IPS-11a (cell line): ENCODE measurements around the gene CCNY.
"Not testable (repeated sequence)": the region's sequence is repeated elsewhere in the genome, so short reads cannot be mapped to it uniquely, and the experiment has no call there.

Experiments
- H3K4me3 ChIP-seq: one replicate; pipeline ENCODE4 v1.5.1; 2013; ENCODE audit warnings: low read depth, low read length, control low read depth

Gene CCNY

DNA sequence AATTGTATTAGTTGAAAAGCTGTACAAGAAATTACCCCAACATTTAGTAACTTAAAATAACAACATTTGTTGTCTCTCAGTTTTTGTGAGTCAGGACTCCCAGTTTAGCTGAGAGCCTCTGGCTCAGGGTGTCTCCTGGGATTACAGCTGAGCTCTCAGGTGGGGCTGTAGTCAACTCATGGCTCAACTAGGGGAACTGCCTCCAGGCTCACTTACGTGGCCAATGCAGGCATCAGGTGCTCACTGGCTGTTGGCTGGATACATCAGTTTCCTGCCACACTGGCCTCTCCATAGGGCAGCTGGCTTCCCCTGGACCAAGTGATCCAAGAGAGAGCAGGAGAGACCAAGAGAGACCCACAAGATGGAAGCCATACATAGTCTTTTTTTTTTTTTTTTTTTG lies 17.5 kb downstream of the CCNY start:
- no peak overlapping the region for H3K4me3 ChIP-seq

DNA sequence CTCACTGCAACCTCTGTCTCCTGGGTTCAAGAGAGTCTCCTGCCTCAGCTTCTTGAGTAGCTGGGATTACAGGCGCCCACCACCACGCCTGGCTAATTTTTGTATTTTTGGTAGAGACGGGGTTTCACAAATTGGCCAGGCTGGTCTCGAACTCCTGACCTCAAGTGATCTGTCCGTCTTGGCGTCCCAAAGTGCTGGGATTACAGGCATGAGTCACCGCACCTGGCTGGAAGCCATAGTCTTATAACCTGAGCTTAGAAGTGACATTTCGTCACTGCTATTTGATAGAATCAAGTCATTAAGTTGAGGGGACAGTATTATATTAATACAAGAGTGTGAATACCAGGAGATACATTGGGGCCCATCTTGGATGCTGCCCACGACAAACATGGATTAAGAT lies 17.9 kb downstream of the CCNY start:
- not testable (repeated sequence) for H3K4me3 ChIP-seq

DNA sequence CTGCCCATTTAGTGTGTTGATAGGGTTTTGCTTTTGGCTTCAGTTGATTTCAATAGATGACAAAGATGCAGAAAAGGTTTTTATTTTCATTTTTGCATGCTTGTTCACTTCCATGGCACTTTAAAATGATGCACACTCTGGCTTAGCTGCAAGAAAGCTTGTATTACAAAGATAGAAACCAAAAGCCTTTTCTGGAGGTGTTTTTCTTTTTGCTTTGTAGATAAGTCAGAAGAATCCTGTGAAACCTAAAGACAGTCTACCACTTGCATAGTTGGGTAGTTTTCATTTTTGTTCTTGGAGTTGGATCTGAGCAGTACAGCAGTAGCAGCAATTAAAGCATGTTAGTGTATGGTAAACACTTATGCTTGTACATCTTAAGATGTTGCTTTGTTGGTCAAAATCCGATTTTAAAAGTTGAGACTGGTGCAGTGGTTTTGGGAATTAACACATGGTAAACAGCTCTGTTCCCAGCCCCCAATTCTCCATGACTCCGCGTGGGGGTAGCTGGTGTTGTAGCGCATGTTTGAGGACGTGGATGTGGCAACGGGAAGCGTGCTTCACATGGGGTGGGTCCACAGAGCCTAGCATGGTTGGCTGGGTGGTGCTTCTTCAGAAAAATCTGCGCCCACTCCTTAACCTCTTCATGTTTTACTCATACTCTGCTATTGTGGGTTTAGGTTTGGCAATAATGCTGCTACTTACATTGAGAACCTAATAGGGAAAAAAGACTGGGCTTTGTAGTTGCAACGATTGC lies 19.8 kb downstream of the CCNY start:
- H3K4me3 ChIP-seq, result no peak overlapping the region

DNA sequence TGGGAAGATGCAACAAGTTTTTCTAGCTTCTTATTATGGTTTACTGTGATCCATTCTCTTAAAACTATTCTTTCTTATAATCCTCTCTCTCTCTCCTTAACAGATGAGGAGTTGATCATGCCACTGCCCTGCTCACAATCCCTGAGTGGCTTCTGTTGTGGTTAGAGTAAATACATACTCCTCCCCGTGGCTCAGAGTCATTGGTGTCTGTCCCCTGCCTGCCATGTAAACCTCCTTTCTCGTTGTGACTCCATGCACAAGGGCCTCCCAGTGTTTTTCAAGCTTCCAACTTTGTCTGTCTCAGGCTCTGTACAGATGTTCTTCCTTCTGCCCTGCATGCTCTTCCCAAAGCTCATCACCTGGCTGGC lies 20.4 kb downstream of the CCNY start:
- no peak overlapping the region for H3K4me3 ChIP-seq

GRCh38 chr10:35359056-35359455 lies 22.7 kb downstream of the CCNY start:
- H3K4me3 ChIP-seq, result no peak overlapping the region

- H3K4me3 ChIP-seq, result no peak overlapping the region
These were observed 23.6 kb downstream of the CCNY start for GRCh38 chr10:35359873-35360272.

DNA sequence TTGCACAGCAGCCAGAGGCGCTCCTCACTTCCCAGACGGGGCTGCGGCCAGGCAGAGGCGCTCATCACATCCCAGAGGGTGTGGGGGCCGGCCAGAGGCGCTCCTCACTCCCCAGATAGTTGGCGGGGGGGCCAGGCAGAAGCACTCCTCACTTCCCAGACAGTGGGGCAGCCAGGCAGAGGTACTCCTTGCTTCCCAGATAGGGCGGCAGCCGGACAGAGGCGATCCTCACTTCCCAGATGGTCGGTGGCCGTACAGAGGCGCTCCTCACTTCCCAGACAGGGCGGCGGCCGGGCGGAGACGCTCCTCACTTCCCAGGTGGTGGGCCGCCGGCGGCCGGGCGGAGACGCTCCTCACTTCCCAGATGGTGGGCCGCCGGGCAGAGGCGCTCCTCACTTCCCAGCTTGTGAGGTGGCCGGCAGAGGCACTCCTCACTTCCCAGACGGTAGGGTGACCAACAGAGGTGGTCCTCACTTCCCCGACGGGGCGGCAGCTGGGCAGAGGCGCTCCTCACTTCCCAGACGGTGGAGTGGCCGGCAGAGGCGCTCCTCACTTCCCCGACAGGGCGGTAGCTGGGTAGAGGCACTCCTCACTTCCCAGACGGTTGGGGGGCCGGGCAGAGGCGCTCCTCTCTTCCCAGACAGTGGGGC lies 26.5 kb downstream of the CCNY start:
- H3K4me3 ChIP-seq, result no peak overlapping the region

GRCh38 chr10:35363587-35363986 lies 27.3 kb downstream of the CCNY start:
- H3K4me3 ChIP-seq, result no peak overlapping the region

DNA sequence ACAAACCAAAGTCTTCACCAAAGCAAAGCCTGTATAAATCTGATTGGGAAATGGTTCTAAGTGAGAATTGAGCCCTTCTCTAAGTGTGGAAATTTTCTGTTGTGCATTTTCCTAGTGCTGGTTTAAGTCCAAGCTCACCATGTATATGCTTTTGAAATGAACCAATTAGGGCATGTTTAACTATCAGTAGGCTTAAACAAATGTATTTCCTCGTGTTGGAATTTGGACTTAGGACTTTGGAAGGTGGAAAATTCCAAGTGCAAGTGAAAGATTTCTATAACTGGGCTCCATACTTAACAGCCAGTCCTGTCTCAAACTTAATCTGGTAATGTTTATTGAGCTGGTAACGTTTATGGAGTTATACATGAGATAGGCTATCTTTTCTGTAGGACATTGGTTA lies 28.5 kb downstream of the CCNY start:
- H3K4me3 ChIP-seq, result no peak overlapping the region

GRCh38 chr10:35365994-35366393 lies 29.7 kb downstream of the CCNY start:
- H3K4me3 ChIP-seq, result no peak overlapping the region

GRCh38 chr10:35367107-35367859 lies 31.0 kb downstream of the CCNY start:
- no peak overlapping the region for H3K4me3 ChIP-seq

- no peak overlapping the region for H3K4me3 ChIP-seq
These were observed 31.7 kb downstream of the CCNY start for GRCh38 chr10:35367982-35368381.

DNA sequence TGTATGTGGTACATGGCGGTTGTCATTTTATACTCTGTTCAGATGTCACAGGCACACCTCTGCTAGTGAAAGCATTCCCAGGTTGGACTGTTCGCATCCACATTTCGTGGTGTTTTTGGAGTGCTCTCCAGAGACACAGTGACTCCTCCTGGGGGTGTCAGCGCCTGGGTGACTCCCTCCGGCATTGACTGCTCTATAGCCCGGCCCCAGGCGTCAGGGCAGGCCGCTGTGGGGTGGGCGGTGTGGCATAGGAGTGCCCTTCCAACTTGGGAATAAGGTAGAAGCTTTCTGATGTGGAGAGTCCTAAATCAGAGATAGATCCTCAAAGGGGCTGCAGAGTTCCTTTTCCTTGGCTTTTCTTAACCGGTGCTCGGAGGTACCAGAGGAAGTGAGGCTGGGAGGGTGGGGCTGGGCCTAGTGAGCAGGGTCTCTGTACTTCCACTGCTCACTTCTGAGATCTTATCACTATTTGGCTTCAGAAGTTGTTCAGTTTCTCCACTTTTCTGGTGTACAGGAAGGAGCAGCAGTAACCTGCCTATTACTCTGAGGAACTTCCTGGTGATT lies 32.3 kb downstream of the CCNY start:
- H3K4me3 ChIP-seq, result no peak overlapping the region

GRCh38 chr10:35369049-35369611 lies 32.8 kb downstream of the CCNY start:
- H3K4me3 ChIP-seq, result no peak overlapping the region

DNA sequence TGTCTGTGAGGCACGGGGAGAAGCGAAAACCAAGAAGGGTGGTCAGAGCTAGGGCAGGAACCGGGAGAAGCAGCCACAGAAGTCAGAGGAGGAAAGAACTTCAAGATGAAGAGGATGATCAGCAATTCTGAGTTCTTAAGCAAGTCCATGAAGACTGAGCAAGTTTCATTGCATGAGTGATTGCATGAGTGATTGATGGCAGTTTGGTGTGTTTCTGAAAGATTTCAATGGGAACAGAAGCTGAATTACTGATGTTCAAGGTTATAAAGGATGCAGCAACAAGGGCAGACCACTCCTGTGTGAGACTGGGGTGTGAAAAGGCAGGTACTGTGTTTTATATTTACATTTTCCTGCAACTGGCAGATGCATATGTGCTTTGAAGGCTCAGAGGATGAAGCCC lies 35.4 kb downstream of the CCNY start:
- no peak overlapping the region for H3K4me3 ChIP-seq

GRCh38 chr10:35372329-35372728 lies 36.0 kb downstream of the CCNY start:
- H3K4me3 ChIP-seq, result no peak overlapping the region

DNA sequence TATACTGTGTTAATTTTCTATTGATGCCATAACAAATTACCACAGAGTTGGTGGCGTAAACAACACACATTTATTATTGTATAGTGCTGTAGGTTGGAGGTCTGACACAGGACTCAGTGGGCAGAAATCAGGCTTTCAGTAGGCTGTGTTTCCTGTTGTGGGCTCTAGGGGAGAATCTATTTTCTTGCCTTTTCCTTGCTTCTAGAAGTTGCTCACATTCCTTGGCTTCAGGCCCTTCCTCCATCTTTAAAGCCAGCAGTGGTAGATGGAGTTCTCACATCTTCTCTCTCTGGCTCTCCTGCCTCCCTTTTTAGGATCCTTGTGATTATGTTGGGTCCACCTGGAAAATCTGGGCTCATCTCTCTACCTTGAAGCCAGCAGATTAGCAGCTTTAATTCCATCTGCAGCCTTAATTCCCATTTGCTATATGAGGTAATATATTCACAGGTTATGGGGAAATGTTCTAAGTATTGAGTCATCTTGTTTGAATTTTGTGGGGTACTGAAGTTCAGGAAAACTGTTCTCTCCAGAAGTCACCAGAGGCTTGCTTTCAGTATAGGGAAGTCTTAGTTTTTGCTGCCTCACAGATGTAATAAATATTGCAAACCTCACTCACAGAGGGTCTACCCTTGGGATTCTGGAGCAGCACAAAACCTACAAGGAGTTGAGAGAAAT lies 38.9 kb downstream of the CCNY start:
- no peak overlapping the region for H3K4me3 ChIP-seq

DNA sequence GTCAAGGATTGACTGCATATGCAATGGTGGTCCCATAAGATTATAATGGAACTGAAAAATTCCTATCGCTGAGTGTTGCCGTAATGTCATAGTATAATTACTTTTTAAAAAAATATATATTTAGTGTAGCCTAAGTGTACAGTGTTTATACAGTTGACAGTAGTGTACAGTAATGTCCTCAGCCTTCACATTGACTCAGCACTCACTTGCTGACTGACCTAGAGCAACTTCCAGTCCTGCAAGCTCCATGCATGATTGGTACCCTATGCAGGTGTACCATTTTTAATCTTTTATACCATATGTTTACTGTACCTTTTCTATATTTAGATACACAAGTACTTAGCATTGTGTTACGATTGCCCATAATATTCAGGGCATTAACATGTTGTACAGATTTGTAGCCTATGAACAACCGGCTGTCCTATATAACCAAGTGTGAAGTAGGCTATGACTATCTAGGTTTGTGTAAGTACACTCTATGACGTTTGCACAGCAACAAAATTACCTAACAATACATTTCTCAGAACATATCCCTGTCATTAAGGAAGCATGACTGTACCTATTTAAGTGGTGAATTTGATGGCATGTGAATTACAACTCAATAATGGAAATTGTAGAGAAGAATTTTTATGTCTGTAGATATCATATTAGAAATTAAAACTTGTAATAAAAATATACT lies 40.9 kb downstream of the CCNY start:
- H3K4me3 ChIP-seq, result no peak overlapping the region

- H3K4me3 ChIP-seq, result no peak overlapping the region
These were observed 42.4 kb downstream of the CCNY start for GRCh38 chr10:35378541-35379210.
